Non-pigmented ciliary epithelial cell (primary cell): ENCODE results near the gene SETD1A.

Experiments used
- DNase-seq: peaks from one replicate; pipeline ENCODE4 v3.0.0-alpha.2; 2010; ENCODE audit warnings: low read depth

Gene SETD1A

DNA sequence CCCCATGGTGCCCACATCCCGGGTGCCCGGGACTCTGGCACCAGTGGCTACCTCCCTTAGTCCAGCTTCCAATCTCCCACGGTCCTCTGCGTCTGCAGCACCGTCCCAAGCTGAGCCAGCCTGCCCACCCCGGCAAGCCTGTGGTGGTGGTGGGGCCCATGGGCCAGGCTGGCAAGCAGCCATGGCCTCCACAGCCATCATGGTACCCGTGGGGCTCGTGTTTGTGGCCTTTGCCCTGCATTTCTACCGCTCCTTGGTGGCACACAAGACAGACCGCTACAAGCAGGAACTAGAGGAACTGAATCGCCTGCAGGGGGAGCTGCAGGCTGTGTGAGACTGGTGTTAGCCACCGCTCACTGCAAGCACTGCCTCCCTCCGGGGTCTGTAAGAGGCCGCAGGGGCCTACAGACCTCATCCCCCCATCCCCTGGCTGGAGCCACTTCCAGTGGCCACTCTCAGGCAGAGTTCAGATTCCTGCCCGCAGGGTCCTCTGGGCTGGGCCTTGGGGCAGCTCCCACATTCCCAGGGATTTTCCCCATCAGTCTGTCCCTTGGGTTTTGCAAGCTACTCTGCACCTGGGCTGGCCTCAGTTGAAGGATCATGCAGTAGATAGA is 3.9 kb upstream of the SETD1A start:
- no peak for DNase-seq

- no peak for DNase-seq
These were observed 2.6 kb upstream of the SETD1A start for GRCh38 chr16:30954993-30955392.

DNA sequence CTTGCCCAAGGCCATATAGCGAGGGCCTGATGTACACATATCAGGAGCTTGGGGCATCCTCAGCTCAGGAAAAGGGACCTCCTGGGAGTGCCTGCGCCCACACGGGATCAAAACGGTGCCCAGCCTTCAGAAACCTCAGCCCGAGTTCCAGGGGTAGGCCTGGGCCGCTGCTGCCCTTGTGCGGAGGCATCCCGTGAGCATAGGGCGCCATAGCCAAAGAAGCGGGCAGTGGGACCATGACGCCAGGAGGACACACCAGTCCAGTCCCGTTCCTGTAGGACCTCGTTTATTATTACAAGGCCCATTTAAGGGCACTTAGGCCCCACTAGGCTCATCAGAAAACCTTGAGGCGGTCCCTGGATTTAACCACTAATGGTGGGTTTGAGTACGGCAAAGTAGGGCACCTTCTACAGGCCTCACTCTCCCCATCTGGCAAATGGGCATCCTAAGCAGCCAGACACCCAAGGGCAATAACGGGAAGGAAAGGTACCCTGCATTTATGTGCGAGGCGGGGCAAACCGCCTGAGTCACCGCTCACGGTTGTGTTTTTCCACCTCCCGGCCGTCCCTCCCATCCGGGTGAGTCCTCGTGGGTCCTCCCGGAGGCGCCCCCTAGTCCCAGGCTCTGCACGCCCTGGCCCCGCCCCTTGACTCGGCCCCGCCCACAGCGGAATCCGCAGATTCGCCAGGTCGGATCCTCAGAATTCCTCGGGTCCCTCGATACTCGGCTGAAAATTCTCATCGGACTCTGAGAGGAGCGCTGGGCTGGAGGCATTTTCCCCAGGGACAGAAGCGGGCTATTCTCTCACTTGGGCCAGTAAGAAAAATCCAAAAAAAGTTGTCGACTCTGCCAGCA is 726 bp upstream of the SETD1A start:
- DNase-seq: no peak

DNA sequence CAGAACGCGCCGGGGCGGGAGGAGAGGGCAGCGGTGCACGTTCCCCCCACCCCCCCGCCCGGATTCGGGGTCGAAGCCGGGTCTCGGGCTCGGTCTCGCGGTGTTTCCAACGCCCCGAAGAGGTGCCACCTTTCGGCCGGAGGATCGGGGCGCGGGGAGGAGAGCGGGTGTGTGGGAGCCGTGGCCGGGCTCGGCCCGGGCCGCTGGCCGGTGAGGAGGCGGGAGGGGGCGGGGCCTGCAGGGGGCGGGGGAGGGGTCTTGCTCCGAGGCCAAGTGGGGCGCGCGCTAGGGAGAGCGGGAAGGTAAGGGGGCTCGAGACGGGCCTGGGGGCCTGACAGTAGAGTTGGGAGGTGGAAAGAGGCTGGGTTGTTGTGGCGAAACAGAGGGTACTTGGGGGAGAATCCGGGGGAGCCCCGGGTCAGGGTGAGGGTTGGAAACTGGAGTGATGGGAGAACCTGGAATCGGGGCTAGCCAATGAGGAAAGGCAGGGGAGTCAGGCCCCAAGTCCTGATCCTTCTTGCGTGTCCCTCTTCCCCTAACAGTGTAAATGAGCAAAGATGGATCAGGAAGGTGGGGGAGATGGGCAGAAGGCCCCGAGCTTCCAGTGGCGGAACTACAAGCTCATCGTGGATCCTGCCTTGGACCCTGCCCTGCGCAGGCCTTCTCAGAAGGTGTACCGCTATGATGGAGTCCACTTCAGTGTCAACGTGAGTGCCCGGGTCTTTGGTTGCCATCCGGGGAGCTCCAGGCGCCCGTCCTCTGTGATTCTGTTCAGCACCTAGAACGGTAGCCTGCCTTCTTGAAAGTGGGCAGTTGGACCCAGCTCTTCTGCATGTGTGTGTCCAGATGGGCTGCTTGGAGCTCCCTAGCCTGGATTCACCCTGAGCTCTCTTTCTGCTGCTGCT is 873 bp downstream of the SETD1A start:
- DNase-seq: no peak

- DNase-seq: no peak
These were observed 3.8 kb downstream of the SETD1A start for GRCh38 chr16:30961384-30961783.

GRCh38 chr16:30963925-30964511 is 6.5 kb downstream of the SETD1A start:
- no peak for DNase-seq

GRCh38 chr16:30964574-30965226 is 7.1 kb downstream of the SETD1A start:
- no peak for DNase-seq

- no peak for DNase-seq
These were observed 7.9 kb downstream of the SETD1A start for GRCh38 chr16:30965436-30965835.

DNA sequence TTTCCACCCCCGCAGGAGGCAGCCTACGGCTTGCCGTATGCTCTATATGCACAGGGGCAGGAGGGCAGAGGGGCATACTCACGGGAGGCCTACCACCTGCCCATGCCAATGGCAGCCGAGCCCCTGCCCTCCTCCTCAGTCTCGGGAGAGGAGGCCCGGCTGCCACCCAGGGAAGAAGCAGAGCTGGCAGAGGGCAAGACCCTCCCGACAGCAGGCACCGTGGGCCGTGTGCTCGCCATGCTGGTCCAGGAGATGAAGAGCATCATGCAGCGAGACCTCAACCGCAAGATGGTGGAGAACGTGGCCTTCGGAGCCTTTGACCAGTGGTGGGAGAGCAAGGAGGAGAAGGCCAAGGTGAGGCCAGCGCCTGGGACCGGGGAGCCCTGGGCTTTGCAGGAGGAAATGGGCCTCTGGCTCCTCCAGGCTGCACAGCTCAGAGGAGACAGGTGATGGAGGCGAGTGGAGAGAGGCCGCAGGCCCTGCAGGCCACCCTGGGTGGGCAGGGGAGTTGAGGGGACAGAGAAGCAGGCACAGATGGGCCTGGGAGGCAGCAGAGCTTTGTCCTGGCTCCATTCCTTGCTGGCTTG is 8.6 kb downstream of the SETD1A start:
- DNase-seq: no peak

- DNase-seq: no peak
These were observed 10.2 kb downstream of the SETD1A start for GRCh38 chr16:30967795-30968194.

GRCh38 chr16:30969246-30969842 is 11.8 kb downstream of the SETD1A start:
- DNase-seq: no peak

- DNase-seq: no peak
These were observed 13.7 kb downstream of the SETD1A start for GRCh38 chr16:30971298-30971697.

DNA sequence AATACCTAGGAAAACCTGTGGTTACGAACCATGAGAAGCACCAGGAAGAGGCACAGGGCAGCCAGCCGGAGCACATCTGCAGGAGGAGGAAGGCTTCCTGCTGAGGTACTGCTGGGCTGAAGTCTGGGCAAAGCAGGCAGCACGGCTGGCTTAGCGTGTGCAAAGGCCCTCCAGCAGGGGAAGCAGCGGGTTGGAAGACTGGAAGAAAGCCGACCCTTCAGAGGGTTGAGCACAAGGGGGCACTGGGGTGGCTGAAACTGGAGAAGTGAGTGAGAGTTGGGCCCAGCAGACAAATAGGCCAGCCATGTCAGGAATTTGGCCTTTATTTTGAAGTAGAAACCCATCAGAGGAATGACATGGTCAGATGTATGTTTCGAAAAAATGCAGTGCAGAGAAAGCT is 15.3 kb downstream of the SETD1A start:
- no peak for DNase-seq

DNA sequence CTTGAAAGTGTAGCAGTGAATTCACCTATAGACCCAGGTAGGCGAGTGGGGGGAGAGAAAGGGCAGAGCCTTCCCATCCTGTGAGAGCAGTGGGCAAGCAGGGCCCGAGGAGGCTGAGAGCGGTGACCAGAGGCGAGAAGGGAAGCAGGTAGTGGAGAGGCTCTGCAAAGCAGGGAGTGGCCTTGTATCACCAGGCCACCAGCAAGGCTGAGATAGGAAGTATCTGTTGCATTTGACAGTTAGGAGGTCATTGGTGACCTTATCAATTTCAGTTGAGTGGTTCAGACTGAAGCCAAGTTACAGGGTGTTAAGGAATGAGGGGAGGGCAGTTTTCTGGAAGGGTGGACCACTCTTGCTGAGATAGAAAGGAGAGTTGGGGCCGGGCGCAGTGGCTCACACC is 16.8 kb downstream of the SETD1A start:
- no peak for DNase-seq

DNA sequence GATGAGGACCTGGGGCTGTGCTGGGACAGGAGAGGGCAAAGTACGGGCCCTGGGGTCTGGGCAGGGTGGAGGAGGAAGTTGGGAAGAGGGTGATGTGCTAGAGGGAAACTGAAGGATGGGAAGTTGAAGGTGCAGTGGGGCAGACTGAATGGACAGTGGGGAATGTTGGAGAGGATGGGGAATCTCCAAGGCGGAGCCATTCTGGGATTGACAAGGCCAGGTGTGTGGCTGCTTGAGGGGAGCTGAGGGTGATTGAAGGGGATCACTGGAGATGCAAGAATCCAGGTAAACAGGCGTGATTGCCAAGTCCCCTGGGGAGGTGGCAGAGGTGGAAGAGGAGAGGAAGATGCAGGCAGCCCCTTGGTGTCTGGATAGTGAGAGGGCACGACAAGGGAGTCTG is 18.9 kb downstream of the SETD1A start:
- DNase-seq: no peak

DNA sequence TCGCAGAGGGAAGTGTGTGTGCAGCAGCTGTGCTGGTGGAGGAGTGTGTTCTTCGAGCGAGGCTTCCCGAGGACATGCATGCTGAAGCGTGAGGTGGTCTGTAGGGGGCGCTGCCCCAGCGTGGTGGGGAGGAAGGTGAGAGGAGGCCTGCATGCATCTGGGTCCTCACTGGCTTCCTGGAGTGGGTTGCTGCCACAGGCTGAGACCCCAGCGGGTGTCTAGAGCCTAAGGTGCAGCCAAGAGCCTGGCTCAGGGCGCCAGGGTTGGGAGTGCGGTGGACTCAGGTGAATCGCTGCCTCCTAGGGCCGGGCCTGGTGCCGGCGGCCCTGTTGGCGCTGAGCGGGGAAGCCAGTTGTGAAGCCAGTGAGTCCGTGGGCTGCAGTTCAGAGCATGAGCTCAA is 19.9 kb downstream of the SETD1A start:
- no peak for DNase-seq

DNA sequence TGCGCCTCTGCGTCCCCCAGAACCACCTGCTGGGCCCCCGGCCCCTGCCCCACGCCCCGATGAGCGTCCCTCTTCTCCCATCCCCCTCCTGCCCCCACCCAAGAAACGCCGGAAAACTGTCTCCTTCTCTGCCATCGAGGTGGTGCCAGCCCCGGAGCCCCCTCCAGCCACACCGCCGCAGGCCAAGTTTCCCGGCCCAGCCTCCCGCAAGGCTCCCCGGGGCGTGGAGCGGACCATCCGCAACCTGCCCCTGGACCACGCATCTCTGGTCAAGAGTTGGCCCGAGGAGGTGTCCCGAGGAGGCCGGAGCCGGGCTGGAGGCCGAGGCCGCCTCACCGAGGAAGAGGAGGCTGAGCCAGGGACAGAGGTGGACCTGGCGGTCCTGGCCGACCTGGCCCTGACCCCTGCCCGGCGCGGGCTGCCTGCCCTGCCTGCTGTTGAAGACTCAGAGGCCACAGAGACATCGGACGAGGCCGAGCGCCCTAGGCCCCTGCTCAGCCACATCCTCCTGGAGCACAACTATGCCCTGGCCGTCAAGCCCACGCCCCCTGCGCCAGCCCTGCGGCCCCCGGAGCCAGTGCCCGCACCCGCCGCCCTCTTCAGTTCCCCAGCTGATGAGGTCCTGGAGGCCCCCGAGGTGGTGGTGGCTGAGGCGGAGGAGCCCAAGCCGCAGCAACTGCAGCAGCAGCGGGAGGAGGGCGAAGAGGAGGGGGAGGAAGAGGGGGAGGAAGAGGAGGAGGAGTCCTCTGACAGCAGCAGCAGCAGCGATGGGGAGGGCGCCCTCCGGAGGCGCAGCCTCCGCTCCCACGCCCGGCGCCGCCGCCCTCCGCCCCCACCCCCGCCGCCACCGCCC is 21.8 kb downstream of the SETD1A start:
- no peak for DNase-seq

GRCh38 chr16:30980023-30980371 is 22.4 kb downstream of the SETD1A start:
- DNase-seq: no peak

GRCh38 chr16:30980434-30980833 is 22.9 kb downstream of the SETD1A start:
- no peak for DNase-seq

DNA sequence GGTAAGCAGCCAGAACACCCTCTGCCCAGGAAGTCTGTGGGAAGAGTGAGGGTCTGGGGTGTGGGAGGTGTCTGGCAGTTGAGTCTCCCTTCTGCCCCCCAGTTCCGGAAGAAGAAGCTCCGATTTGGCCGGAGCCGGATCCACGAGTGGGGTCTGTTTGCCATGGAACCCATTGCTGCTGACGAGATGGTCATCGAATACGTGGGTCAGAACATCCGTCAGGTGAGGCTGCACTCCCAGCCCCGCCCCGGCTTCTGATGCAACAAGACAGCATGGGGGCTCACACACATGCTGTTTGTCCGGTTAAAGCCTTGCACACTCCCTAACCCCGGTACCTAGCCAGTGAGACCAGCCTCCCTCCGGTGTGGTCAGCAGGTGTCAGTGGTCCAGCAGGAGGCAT is 23.4 kb downstream of the SETD1A start:
- DNase-seq: no peak
